Activated effector memory CD4-positive, alpha-beta T cell treated with anti-CD3 and anti-CD28 coated beads, Interleukin-2, amount 50 U/mL, for 16 hours (primary cell): Measurements from ENCODE around the gene SPATS2.
"Not testable (repeated sequence)": the region's sequence is repeated elsewhere in the genome, so short reads cannot be mapped to it uniquely, and the experiment has no call there.

Experiments used
- DNase-seq: peaks from one replicate; pipeline ENCODE4 v3.0.0-alpha.2; 2020

The SPATS2 gene

DNA sequence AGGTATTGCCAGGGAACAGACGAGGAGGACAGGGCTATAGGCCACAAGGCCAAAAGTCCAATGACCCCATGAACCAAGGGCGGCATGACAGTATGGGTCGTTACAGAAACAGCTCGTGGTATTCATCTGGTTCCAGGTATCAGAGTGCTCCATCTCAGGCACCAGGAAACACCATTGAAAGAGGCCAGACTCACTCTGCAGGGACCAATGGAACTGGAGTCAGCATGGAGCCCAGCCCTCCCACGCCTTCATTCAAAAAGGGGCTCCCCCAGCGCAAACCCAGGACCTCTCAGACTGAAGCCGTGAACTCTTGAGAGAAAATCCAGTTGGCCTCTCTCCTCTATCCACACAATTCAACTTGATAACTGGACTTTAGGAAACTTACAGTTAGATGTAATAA, 158.7 kb downstream of the SPATS2 start:
- no peak for DNase-seq

DNA sequence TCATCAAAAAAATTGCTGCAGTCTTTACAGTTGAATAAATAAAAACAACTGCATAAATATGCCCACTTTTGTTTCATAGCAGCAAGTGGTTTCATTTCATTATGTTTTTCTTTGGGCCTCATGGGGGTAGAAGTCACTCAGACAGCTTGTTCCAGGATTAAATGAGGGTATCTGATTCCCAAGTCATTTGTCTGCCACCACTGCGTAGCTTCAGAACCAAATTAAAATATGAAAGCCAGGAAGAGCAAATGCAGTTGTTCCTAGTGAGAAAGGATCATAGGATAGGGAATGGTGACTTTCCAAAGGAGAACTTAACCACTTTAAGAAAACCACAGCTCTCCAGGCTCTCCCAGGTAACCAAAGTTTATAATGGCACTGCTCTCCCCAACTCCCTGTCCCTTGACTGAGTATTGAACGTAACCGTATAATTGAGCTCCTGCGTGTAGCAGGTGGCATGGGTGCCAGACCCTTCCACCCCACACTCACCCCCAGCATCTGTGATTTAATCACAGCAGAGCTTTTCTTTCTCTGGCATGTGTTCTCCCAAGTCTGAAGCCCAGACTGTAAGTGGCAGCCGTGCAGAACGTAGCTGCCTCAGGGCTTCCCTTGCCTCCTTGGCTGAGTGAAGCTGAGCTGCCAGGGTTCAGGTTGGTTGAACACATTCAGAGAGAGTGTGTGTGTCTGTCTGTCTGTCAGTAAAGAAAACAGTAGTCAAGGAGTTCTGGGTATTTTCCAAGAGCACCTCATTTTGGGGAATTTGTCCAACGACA, 160.3 kb downstream of the SPATS2 start:
- DNase-seq: no peak

DNA sequence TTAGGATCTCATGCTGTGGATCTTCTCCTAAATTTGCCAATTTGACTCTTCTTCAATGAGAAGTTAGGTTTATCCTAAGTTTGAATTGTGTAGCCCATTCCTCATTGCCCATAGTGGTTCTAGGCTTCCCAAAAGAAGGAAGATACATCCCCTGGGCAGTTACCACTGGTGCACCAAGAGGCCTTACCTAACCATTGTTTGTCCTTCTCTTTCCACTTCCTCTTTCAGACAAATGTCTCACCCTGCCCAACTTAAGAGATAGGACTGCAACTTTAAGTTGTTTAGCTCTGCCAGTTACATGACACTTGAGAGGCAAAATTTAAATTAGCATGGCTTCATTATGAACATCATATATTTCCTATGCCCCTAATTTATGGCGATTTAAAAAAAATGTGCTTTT, 162.2 kb downstream of the SPATS2 start:
- DNase-seq: no peak

DNA sequence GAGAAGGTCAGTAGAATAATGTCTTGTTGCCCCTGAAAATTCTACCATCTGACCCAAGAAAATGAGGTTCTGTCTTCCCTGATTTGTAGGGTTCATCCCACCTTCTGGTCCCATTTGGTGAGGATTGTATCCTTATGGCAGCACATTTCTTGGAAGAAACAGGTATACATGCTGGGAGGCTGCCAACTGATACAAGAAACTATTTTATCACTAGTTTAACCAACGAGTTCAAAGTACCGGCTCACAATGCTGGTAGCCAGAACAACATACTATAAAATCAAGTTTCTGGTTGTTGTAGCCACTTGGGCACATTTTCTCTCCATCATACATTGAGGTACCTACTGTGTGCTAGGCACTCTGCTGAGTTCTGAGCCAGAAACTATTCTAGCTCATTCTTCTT, 164.5 kb downstream of the SPATS2 start:
- no peak for DNase-seq

DNA sequence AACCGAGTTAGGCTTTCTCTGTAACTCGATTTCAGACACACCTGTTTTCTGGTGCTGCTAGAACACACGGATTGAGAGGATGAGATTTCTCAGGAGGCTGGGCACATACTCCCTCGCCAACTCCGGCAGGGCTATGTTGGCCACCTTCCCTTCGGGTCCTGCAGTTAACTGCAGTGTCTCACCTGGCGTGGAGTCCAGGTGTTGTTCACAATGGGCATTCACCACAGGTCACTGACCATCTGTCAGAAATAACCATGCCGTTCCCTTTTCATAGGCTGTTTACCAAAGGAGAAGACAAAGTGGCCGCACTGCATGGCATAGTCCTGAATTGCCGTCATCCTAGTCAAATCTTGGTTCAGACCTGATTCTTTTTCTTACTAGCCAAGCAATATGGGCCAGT, 166.1 kb downstream of the SPATS2 start:
- DNase-seq: no peak

DNA sequence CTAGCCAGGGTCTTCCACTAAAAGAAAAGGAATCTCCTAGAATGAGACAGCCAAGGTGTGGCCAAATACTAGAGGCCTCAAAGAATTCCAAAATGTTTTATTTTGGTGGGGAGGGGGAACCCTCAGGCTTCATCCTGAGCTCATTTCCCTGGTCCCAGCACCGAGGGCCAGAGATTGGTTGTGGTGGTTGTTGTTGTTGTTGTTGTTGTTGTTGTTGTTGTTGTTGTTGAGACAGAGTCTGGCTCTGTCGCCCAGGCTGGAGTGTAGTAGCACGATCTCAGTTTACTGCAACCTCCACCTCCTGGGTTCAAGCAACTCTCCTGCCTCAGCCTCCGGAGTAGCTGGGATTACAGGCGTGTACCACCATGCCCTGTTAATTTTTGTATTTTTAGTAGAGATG, 166.9 kb downstream of the SPATS2 start:
- not testable (repeated sequence) for DNase-seq

DNA sequence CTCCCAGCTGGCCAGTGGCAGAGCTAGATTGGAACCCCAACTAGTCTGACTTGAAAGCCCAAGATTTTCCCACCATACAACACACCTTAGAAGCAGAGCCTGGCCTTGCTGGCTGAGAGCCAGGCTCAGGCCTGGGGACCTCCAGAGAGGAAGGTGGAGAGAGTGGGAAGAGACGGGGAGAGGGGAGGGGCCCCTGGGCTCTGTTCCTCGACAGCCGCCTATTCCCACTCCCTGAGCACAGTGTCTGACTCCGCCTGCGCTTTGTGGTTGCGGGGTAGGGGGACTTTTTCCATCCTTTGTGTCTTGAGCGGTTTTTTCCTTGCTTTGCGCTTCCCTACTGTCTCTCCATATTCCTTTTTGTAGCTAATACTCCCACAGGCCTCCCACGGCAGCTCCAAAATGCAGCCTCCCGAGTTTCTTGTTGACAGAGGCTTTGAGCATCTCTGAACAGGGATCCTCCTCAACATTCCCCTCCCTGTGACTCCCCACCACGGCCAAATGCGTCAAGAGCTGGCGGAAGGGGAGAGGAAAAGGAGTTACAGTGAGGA, 167.5 kb downstream of the SPATS2 start:
- DNase-seq: no peak

DNA sequence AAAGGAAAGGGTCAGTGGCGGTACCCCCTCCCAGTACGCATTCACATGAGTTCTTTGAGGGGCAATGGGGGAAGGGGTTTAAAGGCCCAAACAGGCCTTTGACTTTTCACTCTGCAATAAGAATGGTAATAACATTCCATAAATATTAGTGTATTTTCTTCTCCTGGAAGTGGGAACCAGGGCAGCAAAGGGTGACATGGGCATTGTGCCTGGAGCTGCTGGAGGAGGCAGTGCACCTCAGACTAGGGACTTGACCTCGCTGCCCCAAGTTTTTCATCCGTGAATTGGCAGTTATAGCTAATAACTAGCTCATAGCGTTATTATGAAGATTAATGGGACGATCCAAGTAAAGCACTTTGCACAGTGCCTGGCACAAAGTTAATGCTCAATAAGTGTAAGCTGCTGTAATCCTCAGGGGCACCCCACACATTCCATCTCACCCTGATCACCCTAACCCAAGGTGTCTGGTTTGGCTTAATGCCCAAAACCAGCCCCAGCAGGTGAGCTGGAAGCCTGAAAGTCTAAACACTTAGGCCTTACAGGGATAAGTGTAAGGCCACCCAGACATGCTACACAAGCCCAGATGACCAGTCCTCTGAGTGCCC, 168.8 kb downstream of the SPATS2 start:
- DNase-seq: no peak

DNA sequence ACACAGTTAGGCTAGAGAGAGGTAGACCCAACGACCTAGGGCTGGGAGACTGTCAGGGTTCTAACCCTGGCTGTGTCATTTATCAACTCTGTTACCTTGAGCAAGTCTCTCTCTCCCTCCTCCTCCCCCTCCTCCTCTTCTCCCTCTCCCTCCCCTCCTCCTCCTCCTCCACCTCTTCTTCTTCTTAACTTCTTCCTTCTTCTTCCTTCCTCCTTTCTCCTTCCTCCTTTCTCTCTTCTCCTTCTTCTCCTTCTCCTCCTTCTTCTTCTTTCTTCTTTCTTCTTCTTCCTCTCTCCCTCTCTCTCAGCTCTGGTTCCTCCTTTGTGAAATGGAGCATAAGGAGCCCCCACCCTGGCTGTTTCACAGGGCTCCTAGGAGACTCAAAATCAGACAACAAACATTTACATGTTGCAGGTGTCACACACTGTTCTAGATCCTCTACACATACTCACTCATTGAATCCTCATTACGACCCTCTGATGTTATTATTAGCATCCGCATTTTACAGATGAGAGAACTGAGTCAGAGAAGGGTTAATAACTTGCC, 169.3 kb downstream of the SPATS2 start:
- DNase-seq: no peak

DNA sequence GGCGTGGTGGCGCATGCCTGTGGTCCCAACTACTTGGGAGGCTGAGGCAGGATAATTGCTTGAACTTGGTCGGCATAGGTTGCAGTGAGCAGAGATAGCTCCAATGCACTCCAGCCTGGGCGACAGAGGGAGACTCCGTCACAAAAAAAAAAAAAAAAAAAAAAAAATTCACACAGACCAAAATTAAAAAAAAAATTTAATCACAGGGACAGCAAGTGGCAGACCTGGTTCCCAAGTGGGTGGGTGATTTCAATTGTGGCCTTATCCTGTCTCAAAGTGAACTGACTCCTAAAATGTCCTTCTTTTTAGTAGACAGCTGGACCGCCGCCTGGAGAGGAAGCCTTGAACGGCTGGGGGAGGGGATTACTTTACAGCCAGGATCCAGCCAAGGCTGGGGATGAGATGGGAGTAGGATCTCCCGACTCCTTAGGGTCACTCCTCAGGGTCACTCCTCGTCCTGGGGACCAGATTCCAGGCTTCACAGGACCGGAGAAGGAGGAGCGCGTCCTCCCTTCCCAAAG, 170.0 kb downstream of the SPATS2 start:
- DNase-seq: no peak

DNA sequence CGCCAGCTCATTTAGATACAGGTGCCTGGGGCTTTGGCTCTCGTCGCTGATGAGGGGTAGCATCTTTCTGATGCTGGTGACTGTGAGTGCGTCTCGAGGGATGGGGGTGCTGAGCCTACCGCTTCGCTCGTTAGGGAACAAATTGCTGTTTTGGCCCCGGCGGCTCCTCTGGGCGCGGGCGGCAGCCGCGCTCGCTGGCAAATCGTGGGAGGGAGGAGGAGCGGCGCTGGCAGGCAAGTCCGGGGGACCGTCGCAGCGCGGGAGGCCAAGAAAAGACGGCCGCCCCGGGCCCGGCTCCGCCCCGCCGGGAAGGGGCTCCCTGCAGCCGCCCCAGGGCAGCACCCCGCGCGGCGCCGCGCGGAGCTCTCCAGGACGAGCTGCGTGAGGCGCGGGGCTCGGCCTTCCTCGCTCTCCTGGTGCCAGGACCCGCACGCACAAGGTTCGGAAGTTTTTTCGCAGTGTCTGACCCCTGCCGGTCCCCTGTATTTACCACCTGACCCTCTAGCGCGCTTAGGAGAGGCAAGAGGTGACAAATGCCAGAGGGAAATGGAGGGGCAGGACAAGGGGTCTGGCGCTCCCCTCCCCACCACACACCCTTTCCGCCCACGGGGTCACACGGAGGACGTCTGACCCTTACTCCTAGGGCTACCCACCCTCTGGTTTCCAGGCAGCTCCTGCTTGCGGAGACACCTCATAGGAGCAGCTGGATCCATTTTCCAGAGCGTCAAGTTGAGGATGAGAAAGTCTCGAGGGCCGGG, 170.7 kb downstream of the SPATS2 start:
- DNase-seq: peak; percentile 78

DNA sequence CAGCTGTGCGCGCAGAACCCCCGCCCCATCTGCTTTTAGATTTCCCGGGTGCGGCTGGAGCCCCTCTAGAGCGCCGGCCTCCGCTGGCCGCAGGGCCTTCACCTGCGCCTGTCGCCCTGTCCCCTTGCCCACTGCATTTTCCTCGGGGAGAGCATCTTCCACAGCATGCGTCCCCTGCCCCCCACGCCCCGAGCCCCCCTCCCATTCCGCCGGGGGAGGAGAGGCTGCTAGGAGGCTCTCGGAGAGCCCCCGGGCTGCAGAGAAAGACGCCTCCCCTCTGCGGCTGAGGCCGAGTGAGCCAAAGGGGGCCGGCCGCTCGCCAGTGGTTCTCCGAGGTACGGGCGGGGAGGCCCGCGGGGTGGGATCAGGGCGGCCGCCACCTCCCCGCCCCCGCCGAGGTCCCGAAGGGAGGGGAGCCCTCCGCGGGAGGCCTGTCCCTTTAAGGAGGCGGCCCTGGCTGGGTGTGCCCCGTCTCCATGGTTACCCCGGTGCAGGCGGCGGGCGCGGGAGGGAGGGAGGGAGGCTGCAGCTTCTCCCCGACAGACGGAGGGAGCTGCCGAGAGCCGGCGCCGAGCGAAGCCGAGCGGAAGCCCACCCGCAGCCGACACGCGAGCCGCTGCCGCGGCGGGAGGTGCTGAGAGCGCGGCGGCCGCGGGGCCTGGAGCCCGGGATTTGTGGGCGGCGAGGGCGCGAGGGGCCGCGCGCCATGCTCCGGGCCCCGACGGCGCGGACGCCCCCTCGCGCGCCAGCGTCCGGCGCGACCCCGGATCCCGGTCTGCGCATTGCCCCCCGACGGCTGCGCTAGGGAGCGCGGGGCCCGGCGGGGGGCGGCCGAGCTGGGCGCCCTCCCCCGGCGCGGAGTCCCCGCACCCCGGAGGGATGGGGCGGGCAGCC, 171.5 kb downstream of the SPATS2 start, which contains the start of gene KCNH3:
Gene KCNH3, plus strand, starts transcription at position 521 of the 894 bp plus-strand sequence. CDS start 387 bp downstream, outside the sequence.
- peak; percentile 96 for DNase-seq

DNA sequence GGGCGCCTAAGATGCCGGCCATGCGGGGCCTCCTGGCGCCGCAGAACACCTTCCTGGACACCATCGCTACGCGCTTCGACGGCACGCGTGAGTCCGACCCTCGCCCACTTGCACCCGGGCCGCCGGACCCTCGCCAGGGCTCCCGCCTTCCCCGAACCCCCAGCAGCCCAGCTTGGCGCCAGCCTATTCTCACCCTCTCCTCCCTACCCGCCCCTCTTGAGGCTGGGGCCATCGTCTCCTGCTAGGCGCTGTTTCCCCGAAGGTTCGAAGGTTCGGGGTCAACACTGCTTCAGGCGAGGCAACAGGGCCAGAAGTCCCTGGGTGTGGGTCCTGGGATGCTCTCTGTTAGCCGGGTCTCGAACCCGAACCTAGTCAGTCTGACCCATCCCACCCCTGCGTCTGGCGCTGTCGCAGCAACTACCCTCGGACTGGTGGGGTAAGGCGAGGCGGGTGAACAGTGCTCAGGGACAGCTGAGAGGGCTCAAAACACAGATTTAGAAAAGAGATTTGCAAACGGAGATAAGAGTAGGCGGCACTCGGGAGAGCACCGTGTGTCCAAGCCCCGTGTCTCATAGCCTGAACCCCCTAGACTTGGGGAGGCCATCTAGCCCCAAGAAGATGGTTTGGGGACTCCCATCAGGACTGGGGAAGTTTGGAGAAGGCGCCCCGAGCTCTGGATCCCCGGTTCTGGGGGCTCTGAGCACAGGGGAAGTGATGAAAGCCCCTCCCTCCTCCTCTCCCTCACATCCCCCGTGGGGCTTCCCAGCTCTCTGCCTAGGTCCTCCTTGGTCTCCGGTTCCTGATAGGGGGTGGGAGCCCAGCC, 172.4 kb downstream of the SPATS2 start:
- no peak for DNase-seq

DNA sequence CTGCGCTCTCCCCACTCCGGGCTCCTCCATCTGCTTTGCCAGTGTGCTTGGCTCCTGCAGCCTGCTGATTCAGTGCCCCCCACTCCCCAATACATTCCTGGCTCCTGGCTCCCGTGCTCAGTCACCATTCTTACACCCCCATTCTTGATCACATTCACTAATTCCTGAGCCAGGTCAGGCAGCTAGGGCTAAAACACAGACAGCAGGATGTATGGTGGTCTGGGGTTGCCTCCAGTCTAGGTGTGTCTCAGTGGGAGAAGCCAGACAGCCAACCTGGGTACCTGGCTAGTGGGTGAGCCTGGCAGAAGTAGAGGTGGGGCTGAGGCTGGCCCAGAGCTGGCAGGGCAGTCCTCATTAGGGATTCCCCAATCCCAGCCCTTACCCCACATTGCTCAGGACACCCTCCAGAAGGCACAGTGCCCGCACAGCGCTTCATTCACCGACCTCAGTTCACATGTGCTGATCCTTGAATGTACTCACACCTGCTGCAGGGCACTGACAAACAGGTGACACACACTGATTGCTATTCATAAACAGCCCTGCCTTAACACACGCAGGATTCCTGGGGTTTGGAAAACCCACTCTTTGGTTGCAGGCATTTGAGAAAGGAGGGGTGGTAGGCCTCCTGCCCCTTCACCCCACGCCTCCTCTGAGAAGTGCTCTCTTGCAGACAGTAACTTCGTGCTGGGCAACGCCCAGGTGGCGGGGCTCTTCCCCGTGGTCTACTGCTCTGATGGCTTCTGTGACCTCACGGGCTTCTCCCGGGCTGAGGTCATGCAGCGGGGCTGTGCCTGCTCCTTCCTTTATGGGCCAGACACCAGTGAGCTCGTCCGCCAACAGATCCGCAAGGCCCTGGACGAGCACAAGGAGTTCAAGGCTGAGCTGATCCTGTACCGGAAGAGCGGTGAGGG, 173.2 kb downstream of the SPATS2 start:
- no peak for DNase-seq

DNA sequence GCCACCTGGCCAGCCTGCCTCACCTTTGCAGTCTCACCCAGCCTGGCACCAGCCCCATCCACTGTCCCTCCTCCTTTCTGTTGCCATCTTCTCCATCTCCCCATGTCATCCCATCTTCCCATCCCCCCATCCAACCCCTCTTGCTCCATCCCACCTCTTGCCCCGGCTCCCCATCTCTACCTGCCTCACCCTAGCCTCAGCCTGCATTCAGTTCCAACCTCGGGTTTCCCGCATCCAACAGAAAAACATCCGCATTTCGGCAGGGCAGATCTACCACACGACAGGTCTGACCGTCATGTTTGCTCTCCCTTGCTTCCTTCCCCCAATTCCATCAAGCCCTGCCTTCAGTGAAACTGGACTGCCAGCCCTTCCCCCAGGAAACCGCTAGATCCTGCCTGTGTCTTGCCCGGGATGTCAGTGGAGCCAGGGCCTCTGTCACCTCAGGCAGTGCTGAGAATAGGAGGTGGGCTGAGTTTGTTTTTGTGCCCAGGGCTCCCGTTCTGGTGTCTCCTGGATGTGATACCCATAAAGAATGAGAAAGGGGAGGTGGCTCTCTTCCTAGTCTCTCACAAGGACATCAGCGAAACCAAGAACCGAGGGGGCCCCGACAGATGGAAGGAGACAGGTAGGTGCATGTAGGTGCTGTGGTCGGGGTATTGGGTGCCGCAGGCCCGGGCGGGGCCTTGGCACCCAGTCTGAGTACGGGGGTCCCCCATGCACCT, 174.0 kb downstream of the SPATS2 start:
- no peak for DNase-seq

DNA sequence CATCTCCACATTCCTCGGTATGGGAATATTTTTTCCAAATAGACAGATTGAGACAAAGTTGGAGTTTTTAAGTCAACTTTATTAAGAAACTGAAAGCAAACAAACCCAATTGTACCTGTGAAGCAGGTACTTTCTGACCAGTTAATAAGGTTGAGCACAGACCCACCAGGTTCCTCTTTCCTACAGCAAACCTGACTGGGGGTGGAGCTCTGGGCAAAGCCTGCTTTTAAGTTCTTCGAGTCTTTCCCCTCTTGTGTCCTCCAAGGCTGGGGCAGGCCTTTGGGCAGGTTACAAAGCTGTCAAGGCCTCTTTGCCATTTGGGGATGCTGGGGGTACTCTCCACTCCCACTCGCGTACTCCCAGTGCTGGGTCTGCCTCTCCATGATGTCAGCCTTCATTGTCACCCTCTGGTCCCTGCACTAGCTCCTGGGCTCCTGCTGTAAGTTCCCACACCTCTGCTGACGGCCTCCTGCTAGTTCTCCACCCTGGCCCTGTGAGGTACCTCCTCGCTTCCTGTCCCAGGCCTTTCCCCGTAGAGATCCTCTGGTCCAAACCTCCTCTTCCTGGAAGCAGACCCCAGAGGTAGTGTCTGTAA, 174.7 kb downstream of the SPATS2 start:
- DNase-seq: no peak

DNA sequence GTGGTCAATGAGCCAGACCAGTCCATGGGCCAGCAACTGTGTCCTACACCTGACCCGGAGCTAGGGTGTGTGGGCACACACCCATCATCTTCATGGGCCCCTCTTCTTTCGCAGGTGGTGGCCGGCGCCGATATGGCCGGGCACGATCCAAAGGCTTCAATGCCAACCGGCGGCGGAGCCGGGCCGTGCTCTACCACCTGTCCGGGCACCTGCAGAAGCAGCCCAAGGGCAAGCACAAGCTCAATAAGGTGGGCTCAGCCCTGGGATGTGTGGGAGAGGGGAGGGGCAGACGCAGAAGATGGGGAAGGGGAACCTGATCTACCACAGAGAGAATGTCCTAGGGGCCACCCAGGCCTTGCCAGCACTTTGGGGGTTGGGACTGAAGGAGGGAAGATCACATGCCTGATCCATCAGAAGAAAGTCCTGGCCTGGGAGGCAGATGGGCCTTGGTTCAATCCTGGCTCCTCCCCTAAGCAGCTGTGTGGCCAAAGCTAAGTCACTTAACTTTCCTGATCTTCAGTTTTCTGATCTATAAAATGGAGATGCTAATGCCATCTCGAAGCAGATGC, 175.4 kb downstream of the SPATS2 start:
- DNase-seq: no peak

DNA sequence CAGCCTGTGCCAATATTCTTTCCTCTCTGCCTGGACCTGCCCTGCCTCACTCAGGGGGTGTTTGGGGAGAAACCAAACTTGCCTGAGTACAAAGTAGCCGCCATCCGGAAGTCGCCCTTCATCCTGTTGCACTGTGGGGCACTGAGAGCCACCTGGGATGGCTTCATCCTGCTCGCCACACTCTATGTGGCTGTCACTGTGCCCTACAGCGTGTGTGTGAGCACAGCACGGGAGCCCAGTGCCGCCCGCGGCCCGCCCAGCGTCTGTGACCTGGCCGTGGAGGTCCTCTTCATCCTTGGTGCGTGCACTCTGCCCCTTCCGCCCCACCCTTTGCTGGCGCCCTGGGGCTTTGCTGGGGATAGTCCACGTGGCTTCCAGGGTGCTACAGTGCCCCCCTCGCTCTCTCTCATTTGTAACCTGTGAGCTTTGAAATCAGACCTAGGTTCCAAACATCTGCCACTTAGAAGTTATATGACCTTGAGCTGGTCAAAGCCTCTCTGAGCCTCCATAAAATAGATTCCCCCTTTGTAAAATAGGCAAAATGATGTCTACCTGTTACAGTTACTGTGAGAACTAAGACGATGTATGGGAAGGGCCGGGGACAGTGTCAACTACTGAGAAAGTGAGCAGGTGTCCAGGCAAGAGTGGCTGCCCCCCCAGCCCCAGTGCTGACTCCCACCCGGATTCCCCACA, 176.1 kb downstream of the SPATS2 start:
- DNase-seq: no peak
